ENCODE data around the gene WWC1. TPM values are rescaled to one million over a fixed set of nuclear protein-coding genes. Genes with fewer than 3 reads are reported as not detected.

The WWC1 gene
- total RNA-seq, 1 donor from 2014 or later: 20.8 TPM

DNA sequence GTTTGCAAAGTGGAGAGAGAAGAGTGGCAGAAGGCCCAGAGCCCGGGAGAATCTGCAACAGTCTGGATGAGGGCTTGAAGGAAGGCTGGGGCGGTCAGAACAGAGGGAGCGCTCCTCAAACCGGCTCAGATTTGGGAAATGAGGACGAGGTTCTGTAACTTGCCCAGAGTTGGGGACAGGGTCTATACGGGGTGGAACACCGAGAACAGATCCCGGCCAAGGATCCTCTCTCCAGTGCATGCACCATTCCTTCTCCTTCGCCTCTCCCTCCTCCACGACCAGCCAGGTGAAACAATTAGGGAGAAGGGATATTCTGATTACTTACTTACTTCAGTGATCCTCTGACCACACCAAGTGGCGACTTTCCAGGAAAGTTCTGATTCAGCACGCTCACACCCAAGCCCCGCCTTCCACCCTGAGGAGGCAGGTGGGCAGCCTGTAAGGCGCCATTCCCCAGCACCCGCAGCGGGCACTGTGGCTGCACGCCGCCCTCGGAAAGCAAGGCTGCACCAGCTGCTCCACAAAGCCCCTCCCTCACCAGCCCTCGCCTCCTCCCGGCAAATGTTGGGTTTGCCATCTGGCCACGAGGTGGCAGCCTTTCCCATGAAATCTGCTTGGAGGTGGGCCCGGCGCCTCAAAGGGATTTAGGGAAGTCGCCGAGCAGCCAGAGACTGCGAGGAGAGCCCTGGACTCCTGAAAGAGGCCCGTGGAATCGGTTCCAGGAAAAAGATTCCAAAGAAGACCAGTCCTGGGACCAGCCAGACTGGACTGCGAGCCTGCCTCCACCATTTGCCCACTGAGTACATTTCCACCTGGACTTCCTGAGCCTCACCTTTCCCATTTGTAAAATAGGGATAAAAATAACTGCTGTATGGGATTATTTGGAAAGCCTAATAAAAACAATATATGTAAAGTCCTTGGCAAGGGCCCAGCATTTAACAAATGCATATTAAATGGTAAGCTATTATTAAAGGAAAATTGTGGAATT, 22.2 kb upstream of the WWC1 start:
- no peaks in the 10 kb centered on the region for H3K36me3 ChIP-seq (ENCODE audit: control insufficient read depth, insufficient read depth, low read length)
- no peaks in the 10 kb centered on the region for H3K27me3 ChIP-seq (ENCODE audit: control insufficient read depth, insufficient read depth, low read length)
- DNase-seq (ENCODE audit: low read depth): peak; percentile 86
- peak overlapping the region; percentile 32 for H3K4me3 ChIP-seq (ENCODE audit: low read depth, low read length)
- FAIRE-seq: peak; percentile 43
- TF ChIP-seq, protein P1, sequence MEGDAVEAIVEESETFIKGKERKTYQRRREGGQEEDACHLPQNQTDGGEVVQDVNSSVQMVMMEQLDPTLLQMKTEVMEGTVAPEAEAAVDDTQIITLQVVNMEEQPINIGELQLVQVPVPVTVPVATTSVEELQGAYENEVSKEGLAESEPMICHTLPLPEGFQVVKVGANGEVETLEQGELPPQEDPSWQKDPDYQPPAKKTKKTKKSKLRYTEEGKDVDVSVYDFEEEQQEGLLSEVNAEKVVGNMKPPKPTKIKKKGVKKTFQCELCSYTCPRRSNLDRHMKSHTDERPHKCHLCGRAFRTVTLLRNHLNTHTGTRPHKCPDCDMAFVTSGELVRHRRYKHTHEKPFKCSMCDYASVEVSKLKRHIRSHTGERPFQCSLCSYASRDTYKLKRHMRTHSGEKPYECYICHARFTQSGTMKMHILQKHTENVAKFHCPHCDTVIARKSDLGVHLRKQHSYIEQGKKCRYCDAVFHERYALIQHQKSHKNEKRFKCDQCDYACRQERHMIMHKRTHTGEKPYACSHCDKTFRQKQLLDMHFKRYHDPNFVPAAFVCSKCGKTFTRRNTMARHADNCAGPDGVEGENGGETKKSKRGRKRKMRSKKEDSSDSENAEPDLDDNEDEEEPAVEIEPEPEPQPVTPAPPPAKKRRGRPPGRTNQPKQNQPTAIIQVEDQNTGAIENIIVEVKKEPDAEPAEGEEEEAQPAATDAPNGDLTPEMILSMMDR (IDR thresholded peaks at IDR 0.05; ENCODE audit: insufficient read depth, low read length, severe bottlenecking): peak; percentile 90

DNA sequence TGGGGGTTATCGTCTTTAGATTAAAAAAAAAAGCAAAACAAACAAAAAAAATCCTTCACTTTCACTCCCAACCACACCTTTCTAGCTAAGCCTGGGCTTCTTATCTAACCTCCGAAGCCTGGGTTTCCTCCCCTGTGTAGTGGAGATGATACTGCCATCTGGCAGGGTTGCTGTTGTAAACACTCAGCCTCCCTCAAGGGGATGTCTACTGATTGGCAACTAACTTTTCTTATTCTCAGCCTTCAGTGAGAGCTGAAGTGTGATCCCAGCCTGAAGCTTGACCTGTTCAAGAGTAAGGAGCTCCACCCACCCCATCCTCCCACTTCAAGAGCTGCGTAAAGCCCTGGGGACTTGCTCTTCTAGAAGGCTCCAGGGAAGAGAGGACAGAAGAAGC, 21.5 kb upstream of the WWC1 start:
- Histone ChIP-seq H3K36me3 (ENCODE audit: control insufficient read depth, insufficient read depth, low read length) (no peaks in the 10 kb centered on the region), H3K4me3 (ENCODE audit: low read depth, low read length) (no peak overlapping the region), H3K27me3 (ENCODE audit: control insufficient read depth, insufficient read depth, low read length) (no peaks in the 10 kb centered on the region)
- TF ChIP-seq, protein P1 (IDR thresholded peaks at IDR 0.05; ENCODE audit: insufficient read depth, low read length, severe bottlenecking): no peak
- no peak for FAIRE-seq
- DNase-seq (ENCODE audit: low read depth): no peak

DNA sequence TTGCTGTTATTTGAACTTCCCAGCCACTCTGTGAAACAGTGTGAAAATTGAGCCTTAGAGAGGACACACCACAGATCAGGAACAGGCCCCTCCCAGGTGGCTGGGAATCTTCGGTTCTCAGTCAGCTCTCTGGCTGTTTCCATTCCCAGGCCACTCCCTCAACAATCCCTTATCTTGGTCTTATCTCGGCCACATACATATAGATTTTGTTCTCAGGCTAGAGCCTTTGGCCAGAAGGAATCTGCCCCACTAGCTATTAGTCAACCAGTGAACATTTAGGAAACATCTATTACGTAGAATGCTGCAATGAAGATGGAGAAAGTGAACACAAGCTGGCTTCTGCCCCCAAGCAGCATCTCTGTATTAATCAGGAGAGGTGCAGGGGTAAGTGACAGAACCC, 21.0 kb upstream of the WWC1 start:
- TF ChIP-seq, protein P1 (IDR thresholded peaks at IDR 0.05; ENCODE audit: insufficient read depth, low read length, severe bottlenecking): no peak
- H3K36me3 ChIP-seq (ENCODE audit: control insufficient read depth, insufficient read depth, low read length): no peaks in the 10 kb centered on the region
- H3K27me3 ChIP-seq (ENCODE audit: control insufficient read depth, insufficient read depth, low read length): no peaks in the 10 kb centered on the region
- no peak overlapping the region for H3K4me3 ChIP-seq (ENCODE audit: low read depth, low read length)
- FAIRE-seq (no peak), DNase-seq (ENCODE audit: low read depth) (no peak)

DNA sequence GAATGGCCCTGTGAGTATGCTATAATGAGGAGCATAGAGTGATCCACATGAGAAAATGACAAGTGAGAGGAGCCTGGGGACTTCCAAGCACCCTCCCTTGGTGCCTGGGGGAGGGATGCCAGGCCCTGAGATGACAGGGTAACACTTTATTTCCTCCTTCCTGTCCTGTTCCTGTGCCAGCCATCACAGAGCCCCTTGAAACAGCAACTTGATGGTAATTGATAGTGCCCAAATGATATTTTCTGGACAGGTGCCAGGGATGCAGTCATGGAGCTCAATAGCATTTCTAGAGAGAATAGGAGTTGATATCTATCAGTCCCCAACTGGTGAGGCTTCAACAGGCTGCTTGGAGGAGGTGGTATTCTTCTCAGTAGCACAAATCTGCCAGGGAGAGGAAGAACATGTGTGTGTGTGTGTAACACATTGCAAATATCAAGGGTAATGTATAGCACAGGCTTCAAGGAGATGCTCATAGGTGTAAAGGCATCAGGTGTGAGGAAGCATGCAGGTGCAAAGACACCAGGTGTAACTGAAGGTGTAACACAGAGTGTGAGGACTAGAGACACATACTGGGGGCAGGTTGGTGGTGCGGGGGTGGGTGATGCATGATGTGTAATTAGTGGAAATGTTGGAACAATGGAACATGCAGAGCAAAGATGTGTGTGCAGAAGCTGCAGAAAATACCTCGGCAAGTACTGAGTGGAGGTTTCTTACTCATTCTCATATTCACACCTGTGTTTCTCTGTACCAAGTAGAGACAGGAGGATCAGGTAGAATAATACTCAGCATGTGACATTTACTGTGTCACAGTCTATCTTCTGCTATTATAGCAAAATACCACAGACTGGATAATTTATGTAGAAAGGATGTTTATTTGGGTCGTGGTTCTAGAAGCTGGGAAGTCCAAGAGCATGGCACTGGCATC, 18.1 kb upstream of the WWC1 start:
- FAIRE-seq (peak; percentile 81), DNase-seq (ENCODE audit: low read depth) (no peak)
- Histone ChIP-seq H3K36me3 (ENCODE audit: control insufficient read depth, insufficient read depth, low read length) (no peaks in the 10 kb centered on the region), H3K27me3 (ENCODE audit: control insufficient read depth, insufficient read depth, low read length) (peaks cover 2% of the 10 kb centered on the region), H3K4me3 (ENCODE audit: low read depth, low read length) (no peak overlapping the region)
- TF ChIP-seq, protein P1 (IDR thresholded peaks at IDR 0.05; ENCODE audit: insufficient read depth, low read length, severe bottlenecking): no peak

DNA sequence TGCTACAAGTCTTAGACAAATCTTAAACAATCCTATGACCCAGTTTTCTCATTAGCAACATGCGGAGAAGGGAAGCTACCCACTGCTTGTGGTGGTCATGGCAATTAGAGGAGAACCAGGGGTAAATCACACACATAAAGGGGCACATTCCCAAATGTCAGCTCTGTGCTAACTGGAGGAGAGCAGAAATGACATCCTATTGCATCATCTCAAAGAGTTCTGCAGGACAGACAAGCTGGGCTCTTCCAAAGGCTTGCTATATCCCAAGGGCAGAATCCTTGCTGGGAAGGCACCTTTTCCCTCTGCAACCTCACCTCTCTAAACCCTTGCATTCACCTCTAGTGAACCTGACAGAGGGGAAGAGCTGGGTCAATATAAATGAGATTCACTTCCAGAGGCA, 17.0 kb upstream of the WWC1 start:
- no peak overlapping the region for H3K4me3 ChIP-seq (ENCODE audit: low read depth, low read length)
- TF ChIP-seq, protein P1 (IDR thresholded peaks at IDR 0.05; ENCODE audit: insufficient read depth, low read length, severe bottlenecking): no peak

More for the DNA sequence above, 17.0 kb upstream of the WWC1 start:
- Histone ChIP-seq H3K27me3 (ENCODE audit: control insufficient read depth, insufficient read depth, low read length) (peaks cover 2% of the 10 kb centered on the region), H3K36me3 (ENCODE audit: control insufficient read depth, insufficient read depth, low read length) (no peaks in the 10 kb centered on the region)
- peak; percentile 93 for FAIRE-seq
- no peak for DNase-seq (ENCODE audit: low read depth)

Measured in bronchial epithelial cell (primary cell).